Measurements from ENCODE around the gene SPATA9.

DNA sequence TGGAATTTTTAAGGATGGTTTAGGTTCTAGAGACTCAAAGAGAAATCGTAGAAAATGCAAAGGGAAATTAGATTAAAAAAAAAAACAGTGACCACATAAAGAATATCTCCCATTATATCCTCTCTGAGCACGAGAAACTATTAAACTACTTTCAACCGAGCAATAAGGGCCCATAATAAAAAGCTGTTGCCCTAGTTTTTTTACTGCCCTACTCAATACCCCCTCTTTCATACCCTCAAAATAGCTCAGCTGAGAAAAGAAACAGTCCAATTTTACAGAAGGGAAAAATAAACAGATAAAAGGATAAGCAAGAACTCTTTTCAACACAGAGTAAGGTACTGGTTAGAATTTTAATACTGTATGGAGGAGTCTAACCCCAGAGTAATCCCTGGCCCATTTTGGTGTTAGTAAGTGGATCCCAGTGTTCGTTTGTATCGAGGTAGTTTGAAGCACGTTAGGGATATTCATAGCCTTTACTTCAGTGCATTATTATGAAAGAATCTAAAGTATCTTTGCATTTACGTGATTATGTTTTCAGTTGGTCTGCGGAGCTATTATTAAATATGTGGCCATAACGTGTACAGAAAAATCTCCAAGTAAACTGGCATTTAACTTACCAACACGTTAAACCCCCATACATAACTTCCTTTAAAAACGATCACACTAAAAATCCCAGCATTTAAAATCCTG is 47.4 kb upstream of the SPATA9 start:
- TF ChIP-seq, protein P1, sequence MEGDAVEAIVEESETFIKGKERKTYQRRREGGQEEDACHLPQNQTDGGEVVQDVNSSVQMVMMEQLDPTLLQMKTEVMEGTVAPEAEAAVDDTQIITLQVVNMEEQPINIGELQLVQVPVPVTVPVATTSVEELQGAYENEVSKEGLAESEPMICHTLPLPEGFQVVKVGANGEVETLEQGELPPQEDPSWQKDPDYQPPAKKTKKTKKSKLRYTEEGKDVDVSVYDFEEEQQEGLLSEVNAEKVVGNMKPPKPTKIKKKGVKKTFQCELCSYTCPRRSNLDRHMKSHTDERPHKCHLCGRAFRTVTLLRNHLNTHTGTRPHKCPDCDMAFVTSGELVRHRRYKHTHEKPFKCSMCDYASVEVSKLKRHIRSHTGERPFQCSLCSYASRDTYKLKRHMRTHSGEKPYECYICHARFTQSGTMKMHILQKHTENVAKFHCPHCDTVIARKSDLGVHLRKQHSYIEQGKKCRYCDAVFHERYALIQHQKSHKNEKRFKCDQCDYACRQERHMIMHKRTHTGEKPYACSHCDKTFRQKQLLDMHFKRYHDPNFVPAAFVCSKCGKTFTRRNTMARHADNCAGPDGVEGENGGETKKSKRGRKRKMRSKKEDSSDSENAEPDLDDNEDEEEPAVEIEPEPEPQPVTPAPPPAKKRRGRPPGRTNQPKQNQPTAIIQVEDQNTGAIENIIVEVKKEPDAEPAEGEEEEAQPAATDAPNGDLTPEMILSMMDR (IDR thresholded peaks at IDR 0.05 in 2 of 3, conservative IDR thresholded peaks at IDR 0.05 in 1 of 3; ENCODE audit: borderline replicate concordance in 1 of 3, insufficient read depth in 1 of 3, low read depth in 2 of 3, low read length in 2 of 3), result no peak
- TF ChIP-seq POLR2A (IDR thresholded peaks at IDR 0.05; ENCODE audit: borderline replicate concordance, extremely low read depth, insufficient read depth, insufficient read length), result no peak
- TF ChIP-seq EZH2 (IDR thresholded peaks at IDR 0.05), result no peak
- TF ChIP-seq TCF7L2 (IDR thresholded peaks at IDR 0.05; ENCODE audit: borderline replicate concordance, extremely low read depth, insufficient read depth, insufficient read length), result no peak
- no peak for TF ChIP-seq RAD21 (IDR thresholded peaks at IDR 0.05; ENCODE audit: low read depth)
- TF ChIP-seq, protein P2, sequence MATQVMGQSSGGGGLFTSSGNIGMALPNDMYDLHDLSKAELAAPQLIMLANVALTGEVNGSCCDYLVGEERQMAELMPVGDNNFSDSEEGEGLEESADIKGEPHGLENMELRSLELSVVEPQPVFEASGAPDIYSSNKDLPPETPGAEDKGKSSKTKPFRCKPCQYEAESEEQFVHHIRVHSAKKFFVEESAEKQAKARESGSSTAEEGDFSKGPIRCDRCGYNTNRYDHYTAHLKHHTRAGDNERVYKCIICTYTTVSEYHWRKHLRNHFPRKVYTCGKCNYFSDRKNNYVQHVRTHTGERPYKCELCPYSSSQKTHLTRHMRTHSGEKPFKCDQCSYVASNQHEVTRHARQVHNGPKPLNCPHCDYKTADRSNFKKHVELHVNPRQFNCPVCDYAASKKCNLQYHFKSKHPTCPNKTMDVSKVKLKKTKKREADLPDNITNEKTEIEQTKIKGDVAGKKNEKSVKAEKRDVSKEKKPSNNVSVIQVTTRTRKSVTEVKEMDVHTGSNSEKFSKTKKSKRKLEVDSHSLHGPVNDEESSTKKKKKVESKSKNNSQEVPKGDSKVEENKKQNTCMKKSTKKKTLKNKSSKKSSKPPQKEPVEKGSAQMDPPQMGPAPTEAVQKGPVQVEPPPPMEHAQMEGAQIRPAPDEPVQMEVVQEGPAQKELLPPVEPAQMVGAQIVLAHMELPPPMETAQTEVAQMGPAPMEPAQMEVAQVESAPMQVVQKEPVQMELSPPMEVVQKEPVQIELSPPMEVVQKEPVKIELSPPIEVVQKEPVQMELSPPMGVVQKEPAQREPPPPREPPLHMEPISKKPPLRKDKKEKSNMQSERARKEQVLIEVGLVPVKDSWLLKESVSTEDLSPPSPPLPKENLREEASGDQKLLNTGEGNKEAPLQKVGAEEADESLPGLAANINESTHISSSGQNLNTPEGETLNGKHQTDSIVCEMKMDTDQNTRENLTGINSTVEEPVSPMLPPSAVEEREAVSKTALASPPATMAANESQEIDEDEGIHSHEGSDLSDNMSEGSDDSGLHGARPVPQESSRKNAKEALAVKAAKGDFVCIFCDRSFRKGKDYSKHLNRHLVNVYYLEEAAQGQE (IDR thresholded peaks at IDR 0.05; ENCODE audit: low read depth), result no peak

Measured in HCT116 (cell line).